ENCODE data around the gene PCTP.

GRCh38 chr17:55757659-55758058 is 6.8 kb downstream of the PCTP start:
- no peak for TF ChIP-seq CTCF (IDR thresholded peaks at IDR 0.05; ENCODE audit: low read length)
- TF ChIP-seq EZH2 (IDR thresholded peaks at IDR 0.05; ENCODE audit: borderline replicate concordance, low read length): no peak

Measured in OCI-LY1 (cell line).